ENCODE data around the gene ASCL5. TPM values are rescaled to one million over a fixed set of nuclear protein-coding genes. Genes with fewer than 3 reads are reported as not detected.

ASCL5 gene
- total RNA-seq, 5 donors from 2014 or later (not counting 1 experiment from before 2014, with no cell fraction given) = 0.19 to 0.49 (median 0.26) TPM; not detected in 2

- Histone ChIP-seq H3K4me3 (ENCODE audit: control insufficient read depth in 1 of 2, extremely low read depth in 1 of 2, low read length in 1 of 2) (no peak overlapping the region), H3K27ac (ENCODE audit: low read length) (no peak overlapping the region), H3K27me3 (replicated peaks in 1 of 2; ENCODE audit: control insufficient read depth in 2 of 2, extremely low read depth in 1 of 2, insufficient read depth in 2 of 2, low read length in 1 of 2) (peaks cover 2 to 30% of the 10 kb centered on the region in 2 experiments), H3K9me3 (no peaks in the 10 kb centered on the region), H3K36me3 (ENCODE audit: control insufficient read depth in 2 of 2, extremely low read depth in 1 of 2, insufficient read depth in 1 of 2, low read length in 1 of 2) (no peaks in the 10 kb centered on the region), H3K4me1 (ENCODE audit: control insufficient read depth in 1 of 2, extremely low read depth in 1 of 2, insufficient read depth in 2 of 2, low read length in 2 of 2) (no peaks in the 10 kb centered on the region)
- H3K27me3 Mint-ChIP-seq = peaks cover 0 to 17% of the 10 kb centered on the region in 2 donors
- no peak overlapping the region for H3K4me3 Mint-ChIP-seq
- DNase-seq (no peak), ATAC-seq (replicated peaks in 1 of 4) (no peak)
- CTCF ChIA-PET = no interaction called here
- 78% methylated on average over 3 of the region's 5 CpGs for WGBS (ENCODE audit: insufficient coverage)
- H3K27ac Mint-ChIP-seq = no peak overlapping the region
- H3K36me3 Mint-ChIP-seq = no peaks in the 10 kb centered on the region
- no peaks in the 10 kb centered on the region for H3K4me1 Mint-ChIP-seq
- H3K9me3 Mint-ChIP-seq = no peaks in the 10 kb centered on the region
- POLR2A ChIA-PET = no interaction called here
Measured at GRCh38 chr1:201089596-201089995, 37.4 kb downstream of the ASCL5 start.

- Histone ChIP-seq H3K36me3 (ENCODE audit: control insufficient read depth in 2 of 2, extremely low read depth in 1 of 2, insufficient read depth in 1 of 2, low read length in 1 of 2) (no peaks in the 10 kb centered on the region), H3K4me1 (ENCODE audit: control insufficient read depth in 1 of 2, extremely low read depth in 1 of 2, insufficient read depth in 2 of 2, low read length in 2 of 2) (no peaks in the 10 kb centered on the region), H3K4me3 (ENCODE audit: control insufficient read depth in 1 of 2, extremely low read depth in 1 of 2, low read length in 1 of 2) (no peak overlapping the region), H3K27me3 (replicated peaks in 1 of 2; ENCODE audit: control insufficient read depth in 2 of 2, extremely low read depth in 1 of 2, insufficient read depth in 2 of 2, low read length in 1 of 2) (peaks cover 2 to 31% of the 10 kb centered on the region in 2 experiments), H3K9me3 (no peaks in the 10 kb centered on the region), H3K27ac (ENCODE audit: low read length) (no peak overlapping the region)
- H3K27me3 Mint-ChIP-seq = peaks cover 0 to 17% of the 10 kb centered on the region in 2 donors
- no peaks in the 10 kb centered on the region for H3K36me3 Mint-ChIP-seq
- 92% methylated on average over 14 of the region's 19 CpGs for WGBS (ENCODE audit: insufficient coverage)
- H3K4me1 Mint-ChIP-seq = peaks cover 0 to 2% (median 0%) of the 10 kb centered on the region in 3 donors
- POLR2A ChIA-PET = no interaction called here
- DNase-seq (no peak), ATAC-seq (replicated peaks in 1 of 4) (no peak)
- H3K4me3 Mint-ChIP-seq = no peak overlapping the region
- CTCF ChIA-PET = no interaction called here
- H3K27ac Mint-ChIP-seq = no peak overlapping the region
- no peaks in the 10 kb centered on the region for H3K9me3 Mint-ChIP-seq
Measured at GRCh38 chr1:201088901-201089525, 38.0 kb downstream of the ASCL5 start.

GRCh38 chr1:201088395-201088794 is 38.6 kb downstream of the ASCL5 start:
- H3K36me3 Mint-ChIP-seq = no peaks in the 10 kb centered on the region
- ChIA-PET POLR2A (no interaction called here), CTCF (no interaction called here)
- H3K27me3 Mint-ChIP-seq = peaks cover 0 to 17% of the 10 kb centered on the region in 2 donors
- Histone ChIP-seq H3K36me3 (ENCODE audit: control insufficient read depth in 2 of 2, extremely low read depth in 1 of 2, insufficient read depth in 1 of 2, low read length in 1 of 2) (no peaks in the 10 kb centered on the region), H3K27ac (ENCODE audit: low read length) (no peak overlapping the region), H3K4me3 (ENCODE audit: control insufficient read depth in 1 of 2, extremely low read depth in 1 of 2, low read length in 1 of 2) (no peak overlapping the region), H3K4me1 (ENCODE audit: control insufficient read depth in 1 of 2, extremely low read depth in 1 of 2, insufficient read depth in 2 of 2, low read length in 2 of 2) (no peaks in the 10 kb centered on the region), H3K9me3 (no peaks in the 10 kb centered on the region), H3K27me3 (replicated peaks in 1 of 2; ENCODE audit: control insufficient read depth in 2 of 2, extremely low read depth in 1 of 2, insufficient read depth in 2 of 2, low read length in 1 of 2) (peaks cover 2 to 25% of the 10 kb centered on the region in 2 experiments)
- no CpG with 5 or more reads among the region's 4 CpGs for WGBS (ENCODE audit: insufficient coverage)
- peaks cover 0 to 2% (median 0%) of the 10 kb centered on the region in 3 donors for H3K4me1 Mint-ChIP-seq
- no peak for ATAC-seq (replicated peaks in 1 of 4)
- H3K9me3 Mint-ChIP-seq = no peaks in the 10 kb centered on the region
- no peak overlapping the region for H3K4me3 Mint-ChIP-seq
- DNase-seq = no peak
- no peak overlapping the region for H3K27ac Mint-ChIP-seq

- ChIA-PET CTCF (interaction anchor here (0.6 to 1.4 kb wide), 2 partner anchors 29 to 169 kb away, joined by 3 to 5 read pairs; no protein-coding TSS in a partner anchor), POLR2A (interaction anchor here in 1 of 2 donors (0.6 kb wide), 1 partner anchor 67 kb away, joined by 3 read pairs; no protein-coding TSS in a partner anchor)
- Mint-ChIP-seq H3K9me3 (no peaks in the 10 kb centered on the region), H3K4me3 (no peak overlapping the region), H3K36me3 (no peaks in the 10 kb centered on the region), H3K27ac (no peak overlapping the region), H3K4me1 (peaks cover 0 to 2% (median 0%) of the 10 kb centered on the region in 3 donors), H3K27me3 (peaks cover 0 to 11% of the 10 kb centered on the region in 2 donors)
- DNase-seq (peak in 25 of 35 experiments; percentile 3 to 53 (median 18)), ATAC-seq (replicated peaks in 1 of 4) (peak; percentile 37 to 64 (median 60))
- no peak overlapping the region for H3K4me3 ChIP-seq (ENCODE audit: control insufficient read depth in 1 of 2, extremely low read depth in 1 of 2, low read length in 1 of 2)
- peaks cover 2 to 29% of the 10 kb centered on the region in 2 experiments for H3K27me3 ChIP-seq (replicated peaks in 1 of 2; ENCODE audit: control insufficient read depth in 2 of 2, extremely low read depth in 1 of 2, insufficient read depth in 2 of 2, low read length in 1 of 2)
- no peaks in the 10 kb centered on the region for H3K36me3 ChIP-seq (ENCODE audit: control insufficient read depth in 2 of 2, extremely low read depth in 1 of 2, insufficient read depth in 1 of 2, low read length in 1 of 2)
- no peaks in the 10 kb centered on the region for H3K9me3 ChIP-seq
- no peak overlapping the region for H3K27ac ChIP-seq (ENCODE audit: low read length)
- WGBS (ENCODE audit: insufficient coverage) = 68% methylated on average over 9 of the region's 12 CpGs
- H3K4me1 ChIP-seq (ENCODE audit: control insufficient read depth in 1 of 2, extremely low read depth in 1 of 2, insufficient read depth in 2 of 2, low read length in 2 of 2) = no peaks in the 10 kb centered on the region
Measured at GRCh38 chr1:201085902-201086735, 40.9 kb downstream of the ASCL5 start.

GRCh38 chr1:201084295-201084694 is 42.7 kb downstream of the ASCL5 start:
- no peaks in the 10 kb centered on the region for H3K9me3 Mint-ChIP-seq
- ChIA-PET POLR2A (no interaction called here), CTCF (interaction anchor here (1.2 to 1.7 kb wide), 2 partner anchors 35 kb away, joined by 3 to 5 read pairs; no protein-coding TSS in a partner anchor)
- H3K27ac Mint-ChIP-seq = no peak overlapping the region
- Histone ChIP-seq H3K4me3 (ENCODE audit: control insufficient read depth in 1 of 2, extremely low read depth in 1 of 2, low read length in 1 of 2) (no peak overlapping the region), H3K36me3 (ENCODE audit: control insufficient read depth in 2 of 2, extremely low read depth in 1 of 2, insufficient read depth in 1 of 2, low read length in 1 of 2) (no peaks in the 10 kb centered on the region), H3K9me3 (no peaks in the 10 kb centered on the region), H3K4me1 (ENCODE audit: control insufficient read depth in 1 of 2, extremely low read depth in 1 of 2, insufficient read depth in 2 of 2, low read length in 2 of 2) (no peaks in the 10 kb centered on the region), H3K27ac (ENCODE audit: low read length) (no peak overlapping the region), H3K27me3 (replicated peaks in 1 of 2; ENCODE audit: control insufficient read depth in 2 of 2, extremely low read depth in 1 of 2, insufficient read depth in 2 of 2, low read length in 1 of 2) (peaks cover 2 to 28% of the 10 kb centered on the region in 2 experiments)
- no peak overlapping the region for H3K4me3 Mint-ChIP-seq
- DNase-seq = peak in 1 of 35 experiments; percentile 17
- peaks cover 0 to 11% of the 10 kb centered on the region in 2 donors for H3K27me3 Mint-ChIP-seq
- peaks cover 0 to 2% (median 0%) of the 10 kb centered on the region in 3 donors for H3K4me1 Mint-ChIP-seq
- H3K36me3 Mint-ChIP-seq = no peaks in the 10 kb centered on the region
- 33% methylated on average over 4 of the region's 6 CpGs for WGBS (ENCODE audit: insufficient coverage)
- ATAC-seq (replicated peaks in 1 of 4) = peak in 1 of 4 experiments; percentile 60

- ATAC-seq (replicated peaks in 1 of 4) (no peak), DNase-seq (no peak)
- H3K9me3 Mint-ChIP-seq = no peaks in the 10 kb centered on the region
- no peak overlapping the region for H3K4me3 Mint-ChIP-seq
- Histone ChIP-seq H3K36me3 (ENCODE audit: control insufficient read depth in 2 of 2, extremely low read depth in 1 of 2, insufficient read depth in 1 of 2, low read length in 1 of 2) (no peaks in the 10 kb centered on the region), H3K4me3 (ENCODE audit: control insufficient read depth in 1 of 2, extremely low read depth in 1 of 2, low read length in 1 of 2) (no peak overlapping the region), H3K4me1 (ENCODE audit: control insufficient read depth in 1 of 2, extremely low read depth in 1 of 2, insufficient read depth in 2 of 2, low read length in 2 of 2) (no peaks in the 10 kb centered on the region), H3K9me3 (no peaks in the 10 kb centered on the region), H3K27me3 (replicated peaks in 1 of 2; ENCODE audit: control insufficient read depth in 2 of 2, extremely low read depth in 1 of 2, insufficient read depth in 2 of 2, low read length in 1 of 2) (peaks cover 2 to 24% of the 10 kb centered on the region in 2 experiments), H3K27ac (ENCODE audit: low read length) (no peak overlapping the region)
- peaks cover 0 to 2% (median 0%) of the 10 kb centered on the region in 3 donors for H3K4me1 Mint-ChIP-seq
- no CpG with 5 or more reads among the region's 3 CpGs for WGBS (ENCODE audit: insufficient coverage)
- H3K36me3 Mint-ChIP-seq = no peaks in the 10 kb centered on the region
- H3K27ac Mint-ChIP-seq = no peak overlapping the region
- CTCF ChIA-PET = interaction anchor here (1.2 to 1.7 kb wide), 2 partner anchors 35 to 36 kb away, joined by 3 to 5 read pairs; no protein-coding TSS in a partner anchor
- POLR2A ChIA-PET = no interaction called here
- peaks cover 0 to 11% of the 10 kb centered on the region in 2 donors for H3K27me3 Mint-ChIP-seq
Measured at GRCh38 chr1:201083741-201084140, 43.2 kb downstream of the ASCL5 start.
